Activated T-cell treated with anti-CD3 and anti-CD28 coated beads for 4 hours (primary cell): ENCODE data around the gene TIPRL.
"Not testable (repeated sequence)": the region's sequence is repeated elsewhere in the genome, so short reads cannot be mapped to it uniquely, and the experiment has no call there.

Experiments
- DNase-seq: peaks from one replicate; pipeline ENCODE4 v3.0.0-alpha.2; 2020

Gene TIPRL

DNA sequence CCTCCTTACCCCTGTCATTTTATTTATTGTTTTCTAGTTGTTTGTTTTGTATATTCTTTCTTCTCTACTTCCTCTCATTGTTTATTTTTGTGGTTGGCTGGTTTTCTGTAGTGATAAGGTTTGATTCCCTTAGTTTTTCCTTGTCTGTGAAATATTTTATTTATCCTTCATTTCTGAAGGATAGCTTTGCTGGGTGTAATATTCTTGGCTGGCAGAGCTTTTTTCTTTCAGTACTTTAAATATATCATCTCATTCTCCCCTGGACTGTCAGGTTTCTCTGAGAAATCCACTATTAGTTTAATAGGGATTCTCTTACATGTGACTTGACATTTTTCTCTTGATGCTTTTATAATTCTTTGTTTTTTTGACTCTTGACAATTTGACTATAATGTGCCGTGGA, 18.8 kb upstream of the TIPRL start:
- DNase-seq, result no peak

DNA sequence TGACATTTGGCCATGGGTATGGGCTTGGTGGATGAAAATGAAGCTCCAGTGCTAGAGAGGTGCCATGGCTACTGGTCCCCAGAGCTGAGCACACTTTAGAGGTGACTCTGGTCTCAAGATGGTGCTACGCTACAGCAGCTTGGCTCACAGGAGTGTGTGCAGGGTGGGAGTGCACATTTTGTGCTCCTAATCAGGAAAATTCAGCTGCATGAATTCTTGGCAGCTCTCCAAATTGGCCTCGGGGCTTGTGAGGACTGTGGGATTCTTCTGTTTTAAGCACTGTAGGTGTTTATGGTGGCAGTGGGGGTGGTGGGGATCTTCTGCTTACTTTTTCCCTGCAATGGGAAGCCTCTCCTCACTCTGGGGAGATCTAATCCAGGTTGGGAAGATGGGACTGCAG, 17.3 kb upstream of the TIPRL start:
- DNase-seq, result no peak

DNA sequence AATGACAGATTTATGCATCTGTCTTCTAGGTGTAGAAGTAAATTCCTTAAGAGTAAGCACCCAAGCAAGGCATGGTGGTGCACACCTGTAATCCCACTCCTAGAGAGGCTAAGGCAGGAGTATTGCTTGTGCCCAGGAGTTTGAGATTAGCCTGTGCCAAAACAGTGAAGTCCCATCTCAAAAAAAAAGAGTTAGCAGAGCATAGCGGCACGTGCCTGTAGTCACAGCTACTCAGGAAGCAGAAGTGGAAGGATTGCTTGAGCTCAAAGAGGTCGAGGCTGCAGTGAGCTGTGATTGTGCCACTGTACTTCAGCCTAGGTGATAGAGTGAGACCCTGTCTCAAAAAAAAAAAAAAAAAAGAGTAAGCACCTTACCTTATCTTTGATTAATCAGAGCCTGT, 15.1 kb upstream of the TIPRL start:
- no peak for DNase-seq

DNA sequence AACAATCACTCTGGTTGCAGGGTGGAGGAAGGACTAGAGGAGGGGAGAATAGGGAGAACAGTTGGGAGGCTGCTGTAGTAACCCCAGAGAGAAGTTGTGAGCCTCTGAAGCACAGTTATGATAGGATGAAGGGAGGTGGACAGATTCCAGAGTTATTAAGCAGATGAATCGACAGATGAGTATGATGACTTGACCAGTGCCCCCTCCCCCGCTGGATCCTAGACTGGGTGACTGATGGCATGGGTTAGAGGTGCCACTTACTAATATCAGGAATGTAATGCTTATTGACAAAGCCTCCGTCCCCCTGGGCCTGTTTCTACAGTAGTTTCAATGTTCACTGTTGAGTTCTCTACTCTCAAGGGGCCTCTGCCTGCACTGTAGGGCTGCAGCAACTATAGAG, 14.0 kb upstream of the TIPRL start:
- no peak for DNase-seq

DNA sequence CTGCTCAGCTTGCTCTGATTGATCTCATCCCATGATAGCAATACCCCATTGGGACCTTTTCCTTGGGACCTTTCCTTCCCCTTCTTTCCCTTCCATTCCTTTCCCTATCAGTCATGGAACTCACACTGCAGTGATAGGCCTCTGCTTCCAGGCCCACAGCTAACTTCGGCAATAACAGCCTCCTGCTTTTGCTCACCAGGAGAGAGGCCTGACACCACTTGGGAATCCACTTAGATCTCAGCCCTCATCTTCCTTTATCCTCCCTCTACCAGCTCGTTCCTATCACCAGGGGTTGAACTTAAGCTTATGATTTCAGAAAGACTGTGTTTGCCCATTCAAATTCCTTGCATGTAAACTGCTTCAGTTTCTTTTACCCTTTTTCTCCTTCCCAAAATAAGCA, 11.0 kb upstream of the TIPRL start:
- no peak for DNase-seq

DNA sequence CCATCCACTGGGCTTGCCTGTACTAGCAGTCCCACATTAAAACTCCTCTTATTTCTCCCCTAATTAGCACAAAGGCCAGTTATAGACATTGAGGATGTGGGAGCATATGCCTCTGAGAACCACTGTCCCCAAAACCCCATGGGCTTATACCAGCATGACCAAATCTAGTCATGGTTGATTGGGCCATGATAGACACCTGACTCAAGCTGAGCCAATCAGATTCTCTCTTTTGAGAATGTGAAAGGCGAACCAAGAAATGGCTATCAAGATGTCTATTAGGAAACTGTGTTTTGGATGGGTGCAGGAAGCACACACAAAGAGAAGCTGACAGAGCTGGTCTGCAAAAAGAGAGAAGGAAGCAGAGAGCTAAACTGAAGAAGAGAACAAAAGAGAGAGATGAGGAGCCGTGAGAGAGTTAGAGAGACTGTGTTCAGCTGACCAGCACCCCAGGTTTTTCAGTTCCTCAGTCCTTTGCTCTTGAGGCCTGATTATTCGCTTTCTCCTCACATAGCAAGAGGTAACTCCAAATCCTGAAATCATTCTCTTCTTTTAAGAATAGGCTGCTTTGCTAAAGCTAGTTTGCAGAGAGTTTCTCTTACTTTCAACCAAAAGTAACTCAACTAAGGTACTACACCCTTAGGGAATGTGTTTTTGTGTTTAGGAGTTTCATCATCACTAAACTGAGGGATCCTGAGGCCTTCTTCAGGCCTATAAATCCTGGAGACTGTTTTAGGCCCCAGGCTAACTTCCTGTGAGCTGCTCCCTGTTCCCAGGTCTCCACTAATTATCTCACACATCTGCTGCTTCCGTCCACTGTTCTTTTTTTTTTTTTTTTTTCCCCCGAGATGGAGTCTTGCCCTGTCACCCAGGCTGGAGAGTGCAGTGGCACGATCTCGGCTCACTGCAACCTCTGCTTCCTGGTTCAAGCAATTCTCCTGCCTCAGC, 7.9 kb upstream of the TIPRL start:
- DNase-seq, result no peak

DNA sequence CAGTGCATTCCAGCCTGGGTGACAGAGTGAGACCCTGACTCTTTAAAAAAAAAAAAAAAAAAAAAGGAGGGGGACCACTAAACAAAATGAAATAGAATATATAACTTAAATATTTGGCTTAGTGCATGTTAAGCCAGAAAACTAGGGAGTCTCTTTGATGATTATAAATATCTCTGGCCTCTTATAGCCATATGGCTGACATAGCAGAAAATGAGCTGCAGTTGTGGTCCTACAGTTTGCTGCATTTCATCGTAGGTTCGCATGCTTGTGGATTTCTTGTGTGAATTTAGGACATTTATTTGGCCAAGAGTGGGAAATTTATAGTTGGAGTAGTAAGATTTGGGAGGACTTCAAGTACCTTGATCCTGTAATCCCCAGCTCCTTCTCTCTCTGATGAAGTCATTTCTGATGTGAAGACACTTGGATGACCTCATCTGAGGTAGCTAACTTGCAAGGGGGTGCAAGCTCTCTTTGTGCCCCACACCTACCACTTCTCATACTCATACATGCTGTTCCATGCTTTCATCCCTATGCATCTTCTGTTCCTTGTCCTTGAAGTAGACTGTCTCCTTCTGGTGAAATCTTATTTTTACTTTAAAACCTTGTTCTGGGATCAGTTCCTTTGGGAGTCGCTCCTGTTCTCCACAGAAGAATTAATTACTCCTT, 6.4 kb upstream of the TIPRL start:
- no peak for DNase-seq

DNA sequence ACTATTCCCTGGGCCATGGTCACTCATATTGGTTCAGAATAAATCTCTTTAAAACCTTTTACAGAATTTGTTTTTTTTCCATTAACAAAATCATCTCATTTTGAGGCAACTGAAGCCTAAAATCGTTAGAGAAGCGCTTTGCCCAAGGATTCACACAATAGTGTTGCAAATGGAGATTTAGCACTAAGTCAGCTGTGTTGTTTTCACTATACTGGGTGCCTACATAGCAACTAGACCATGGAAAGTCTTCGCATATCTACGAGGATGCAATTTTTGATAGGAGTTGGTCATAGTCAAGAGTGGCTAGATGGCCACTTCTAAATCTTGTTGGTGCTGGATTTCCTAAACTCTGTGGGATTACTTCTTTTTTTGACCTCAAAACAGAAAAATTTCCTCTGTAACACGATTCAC, 530 bp upstream of the TIPRL start:
- no peak for DNase-seq

DNA sequence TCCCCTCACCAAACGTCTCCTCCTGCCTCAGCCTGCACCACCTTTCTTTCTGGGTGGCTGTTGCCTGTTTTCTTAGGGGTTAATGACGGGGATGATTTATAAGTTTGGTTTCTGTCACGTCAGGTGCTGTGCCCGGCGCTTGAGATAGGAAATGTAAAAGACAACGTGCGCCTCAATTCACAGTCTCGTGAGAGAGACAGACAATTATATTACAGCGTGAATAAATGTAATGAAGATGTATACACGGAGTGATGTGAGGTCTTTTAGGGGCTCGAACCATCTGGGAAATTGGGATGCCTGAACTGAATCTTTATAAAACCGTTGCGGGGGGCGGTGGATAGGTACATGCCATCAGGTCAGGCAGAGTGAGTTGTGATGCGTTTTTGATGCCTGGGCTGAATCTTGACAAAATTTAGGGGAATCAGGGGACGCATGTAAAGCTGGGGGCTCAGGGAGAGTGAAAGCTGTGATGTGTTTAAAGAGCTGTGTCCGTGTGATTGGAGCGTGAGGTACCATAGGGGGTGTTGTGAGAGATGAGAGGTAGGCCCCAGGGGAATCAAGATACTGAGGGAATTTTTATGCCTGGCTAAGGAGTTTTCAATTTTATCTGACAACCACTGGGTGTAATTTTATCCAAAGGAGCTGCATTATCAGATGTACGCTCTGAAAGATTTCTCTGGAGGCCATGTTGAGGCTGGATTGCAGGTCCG, 831 bp downstream of the TIPRL start:
- no peak for DNase-seq

DNA sequence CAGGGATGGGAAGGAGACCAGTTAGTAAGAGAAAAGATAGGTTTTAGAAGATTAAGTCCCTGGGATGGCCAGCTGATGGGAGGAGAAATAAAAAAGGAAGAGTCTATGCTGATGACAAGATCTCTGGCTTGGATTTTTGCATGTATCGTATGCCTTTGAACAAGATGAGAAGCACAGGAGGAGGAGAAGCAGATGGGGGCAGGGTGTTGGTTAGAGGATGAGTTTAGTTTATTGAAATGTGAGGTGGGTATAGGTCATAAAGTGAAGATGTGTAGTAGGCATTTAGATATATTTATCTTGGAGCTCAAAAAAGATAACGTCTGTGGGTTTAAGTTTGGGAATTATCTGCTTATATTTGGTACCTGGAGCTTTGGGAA, 1.4 kb downstream of the TIPRL start:
- no peak for DNase-seq

DNA sequence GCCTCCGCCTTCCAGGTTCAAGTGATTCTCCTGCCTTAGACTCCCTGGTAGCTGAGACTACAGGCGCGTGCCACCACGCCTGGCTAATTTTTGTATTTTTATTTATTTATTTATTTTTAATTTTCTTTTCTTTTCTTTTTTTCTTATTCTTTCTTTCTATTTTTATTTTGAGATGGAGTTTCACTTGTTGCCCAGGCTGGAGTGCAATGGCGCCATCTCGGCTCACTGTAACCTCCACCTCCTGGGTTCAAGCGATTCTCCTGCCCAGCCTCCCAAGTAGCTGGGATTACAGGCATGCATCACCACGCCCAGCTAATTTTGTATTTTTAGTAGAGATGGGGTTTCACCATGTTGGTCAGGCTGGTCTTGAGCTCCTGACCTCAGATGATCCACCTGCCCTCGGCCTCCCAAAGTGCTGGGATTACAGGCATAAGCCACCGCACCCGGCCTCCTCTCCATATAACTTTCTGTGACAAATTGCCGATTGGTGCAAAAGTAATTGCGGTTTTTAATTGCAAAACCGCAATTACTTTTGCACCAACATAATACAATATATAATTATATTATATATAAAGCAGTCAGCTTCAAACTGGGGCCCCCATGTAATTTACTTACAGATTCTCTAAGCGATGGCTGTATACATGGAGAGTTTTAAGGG, 2.4 kb downstream of the TIPRL start:
- DNase-seq, result not testable (repeated sequence)

DNA sequence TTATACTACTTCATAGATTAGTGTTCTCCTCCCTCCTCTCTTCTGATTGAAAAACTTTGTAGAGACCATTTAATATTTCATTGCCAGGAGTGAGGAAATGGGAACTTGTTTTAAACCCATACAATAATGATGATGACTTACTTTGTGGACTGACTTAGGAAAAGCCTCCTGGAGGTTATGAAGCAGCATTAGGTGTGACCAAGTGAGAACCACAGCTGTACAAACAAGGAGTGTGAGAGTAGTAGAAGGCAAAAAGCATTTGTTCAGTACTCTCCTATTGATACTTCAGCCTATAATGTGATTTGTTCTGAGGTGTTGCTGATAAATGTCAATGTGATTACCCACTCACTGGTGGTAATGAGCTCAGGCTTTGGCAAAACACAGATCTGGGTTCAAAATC, 8.4 kb downstream of the TIPRL start:
- no peak for DNase-seq

DNA sequence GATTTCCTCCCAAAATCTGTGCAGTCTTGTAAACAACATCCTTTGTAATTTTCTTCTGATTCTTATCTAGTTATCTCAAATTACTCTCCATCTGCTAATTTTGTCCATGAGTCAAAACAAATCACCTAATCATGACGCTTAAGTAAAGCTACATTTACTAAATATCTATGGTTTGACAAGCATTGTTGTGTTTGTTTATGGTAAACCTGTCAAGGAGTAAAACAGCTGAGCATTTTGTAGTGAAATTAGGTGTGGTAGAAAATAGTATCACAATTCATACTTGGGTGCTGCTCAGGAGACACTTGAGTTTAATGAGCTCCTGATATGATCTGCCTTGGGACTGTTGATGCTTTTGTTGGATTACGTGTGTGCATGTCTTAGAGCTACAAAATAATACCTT, 11.6 kb downstream of the TIPRL start:
- no peak for DNase-seq

DNA sequence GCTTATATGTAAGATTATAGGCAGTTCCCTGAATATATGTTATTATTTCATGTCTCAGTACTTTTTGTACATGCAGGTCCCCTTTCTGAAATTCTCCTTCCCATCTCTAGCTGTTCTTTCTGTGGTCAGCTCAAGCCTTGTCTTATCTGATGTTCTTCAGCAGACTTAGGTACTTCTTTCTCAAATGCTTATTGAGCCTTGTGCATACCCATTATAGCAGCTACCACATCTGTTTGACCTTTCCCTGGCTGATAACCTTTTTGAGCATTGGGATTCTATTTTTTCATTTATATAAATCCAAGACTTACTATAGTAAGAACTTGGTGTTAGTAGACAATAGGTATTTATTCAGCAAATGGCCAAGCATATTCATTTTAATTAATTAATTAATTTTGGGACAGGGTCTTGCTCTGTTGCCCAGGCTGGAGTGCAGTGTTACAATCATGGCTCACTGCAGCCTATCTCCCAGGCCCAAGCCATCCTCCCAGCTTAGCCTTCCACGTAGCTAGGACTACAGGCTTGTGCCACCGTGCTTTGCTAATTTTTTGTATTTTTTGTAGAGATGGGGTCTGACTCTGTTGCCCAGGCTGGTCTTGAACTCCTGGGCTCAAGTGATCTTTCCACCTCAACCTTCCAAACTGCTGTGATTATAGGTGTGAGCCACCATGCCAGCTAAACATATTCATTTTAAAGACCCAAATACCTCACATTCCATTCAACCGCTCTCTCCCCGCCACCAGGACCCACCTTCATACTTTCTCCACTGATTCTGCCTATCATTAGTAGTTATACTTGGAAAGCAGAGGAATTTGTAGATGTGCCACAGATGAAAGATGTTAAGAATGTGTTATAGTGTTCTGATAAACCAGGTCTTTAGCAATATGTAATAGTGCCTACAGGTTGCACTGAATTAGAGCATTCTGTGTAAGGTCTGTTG, 16.7 kb downstream of the TIPRL start:
- no peak for DNase-seq

DNA sequence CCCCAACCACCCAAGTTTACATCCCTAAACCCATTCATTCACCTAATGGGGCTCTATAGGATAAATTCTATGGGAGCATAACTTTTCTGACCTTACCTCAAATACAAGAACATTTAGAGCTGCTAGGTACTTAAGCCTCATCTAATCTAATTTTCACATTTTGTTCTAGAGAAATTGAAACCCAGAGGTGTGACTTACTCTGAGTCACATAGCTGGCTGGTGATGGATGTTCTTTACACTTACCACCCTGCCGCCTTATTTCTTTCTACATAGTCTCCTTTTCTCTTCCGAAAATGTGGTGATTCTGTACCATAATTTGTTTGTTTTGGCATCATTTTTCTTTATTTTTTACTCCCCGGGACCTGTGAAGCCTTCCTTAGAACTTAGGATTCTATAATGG, 20.3 kb downstream of the TIPRL start:
- no peak for DNase-seq

DNA sequence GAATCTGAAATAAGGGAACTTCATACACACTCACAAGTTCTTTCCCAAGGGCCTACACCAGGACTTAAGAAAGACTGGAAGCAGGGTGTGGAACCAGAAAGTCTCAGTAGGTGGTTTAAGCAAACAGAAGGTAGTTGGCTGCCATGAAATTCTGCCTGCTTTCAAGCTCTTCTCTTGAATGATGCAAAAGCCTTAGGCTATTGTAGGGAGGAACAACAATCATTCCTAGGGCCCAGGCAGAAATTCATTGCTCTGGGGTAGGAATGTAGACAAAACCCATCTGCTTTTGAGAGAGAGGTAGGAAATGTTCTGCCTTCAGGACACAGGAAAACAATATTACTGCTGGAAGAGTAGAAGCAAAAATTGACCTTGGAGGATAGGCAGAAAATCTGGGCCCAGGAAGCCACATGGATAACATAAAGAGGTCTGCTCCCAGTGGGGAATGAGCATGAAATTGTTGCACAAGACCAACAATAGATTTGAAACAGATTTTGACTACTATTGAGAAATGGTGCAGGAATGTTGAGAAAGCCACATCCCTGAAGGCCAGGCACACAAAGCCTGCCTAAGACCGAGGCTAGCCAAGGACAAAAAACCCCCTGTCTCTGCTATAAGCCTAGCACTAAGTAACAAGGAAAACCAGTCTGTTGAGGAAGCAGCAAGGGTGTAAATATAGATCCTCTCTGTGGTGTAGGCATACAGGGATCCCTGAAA, 24.3 kb downstream of the TIPRL start:
- no peak for DNase-seq

DNA sequence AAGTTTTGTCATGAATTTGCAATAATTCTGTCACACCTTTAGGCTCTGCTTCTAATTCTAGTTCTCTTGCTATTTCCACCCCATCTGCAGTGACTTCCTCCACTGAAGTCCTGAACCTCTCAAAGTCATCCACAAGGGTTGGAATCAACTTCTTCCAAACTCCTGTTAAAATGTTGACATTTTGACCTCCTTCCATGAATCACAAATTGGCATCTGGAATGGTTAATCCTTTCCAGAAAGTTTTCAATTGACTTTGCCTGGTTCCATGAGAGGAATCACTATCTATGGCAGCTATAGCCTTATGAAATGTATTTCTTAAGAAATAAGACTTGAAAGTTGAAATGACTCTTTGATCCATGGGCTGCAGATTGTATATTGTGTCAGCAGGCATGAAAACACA, 27.3 kb downstream of the TIPRL start:
- DNase-seq, result no peak

DNA sequence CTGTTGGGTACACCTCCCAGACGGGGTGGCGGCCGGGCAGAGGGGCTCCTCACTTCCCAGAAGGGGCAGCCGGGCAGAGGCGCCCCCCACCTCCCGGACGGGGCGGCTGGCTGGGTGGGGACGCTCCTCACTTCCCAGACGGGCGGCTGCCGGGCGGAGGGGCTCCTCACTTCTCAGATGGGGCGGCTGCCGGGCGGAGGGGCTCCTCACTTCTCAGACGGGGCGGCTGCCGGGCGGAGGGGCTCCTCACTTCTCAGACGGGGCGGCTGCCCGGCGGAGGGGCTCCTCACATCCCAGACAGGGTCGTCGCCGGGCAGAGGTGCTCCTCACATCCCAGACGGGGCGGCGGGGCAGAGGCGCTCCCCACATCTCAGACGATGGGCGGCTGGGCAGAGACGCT, 28.9 kb downstream of the TIPRL start:
- not testable (repeated sequence) for DNase-seq

DNA sequence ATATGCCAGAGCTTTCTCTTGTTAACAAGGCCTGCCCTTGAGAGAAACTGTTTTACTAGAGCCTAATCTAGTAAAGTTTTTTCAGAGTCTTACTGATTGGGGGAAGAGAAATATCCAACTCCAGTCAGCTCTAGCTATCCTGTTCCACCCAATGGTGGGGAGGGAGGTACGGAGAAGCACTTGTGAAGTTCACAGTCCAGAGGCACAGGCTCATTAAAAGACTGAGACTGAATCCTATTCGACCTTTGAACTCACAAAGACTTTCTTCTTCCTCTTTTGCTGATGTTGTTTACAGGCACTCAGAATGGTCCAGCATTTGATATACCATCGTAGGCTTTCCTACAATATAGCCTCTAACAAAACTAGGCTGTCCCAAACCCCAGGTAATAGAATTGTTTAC, 31.6 kb downstream of the TIPRL start:
- no peak for DNase-seq

DNA sequence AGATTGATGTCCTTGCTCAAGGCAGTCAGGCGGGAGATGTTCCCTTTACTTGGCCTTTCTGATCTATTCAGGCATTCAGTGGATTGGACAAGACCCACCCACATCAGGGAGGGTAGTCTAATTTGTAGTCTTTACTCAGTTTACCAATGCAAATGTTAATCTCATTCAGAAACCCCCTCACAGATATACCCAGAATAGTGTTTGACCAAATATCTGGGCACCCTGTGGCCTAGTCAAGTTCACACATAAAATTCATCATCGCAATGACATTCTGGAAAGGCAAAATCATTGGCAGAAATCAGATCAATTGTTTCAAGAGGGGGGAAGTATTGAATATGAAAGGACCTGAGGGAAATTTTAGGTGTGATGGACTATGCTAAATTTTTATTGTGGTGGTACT, 34.6 kb downstream of the TIPRL start:
- no peak for DNase-seq

DNA sequence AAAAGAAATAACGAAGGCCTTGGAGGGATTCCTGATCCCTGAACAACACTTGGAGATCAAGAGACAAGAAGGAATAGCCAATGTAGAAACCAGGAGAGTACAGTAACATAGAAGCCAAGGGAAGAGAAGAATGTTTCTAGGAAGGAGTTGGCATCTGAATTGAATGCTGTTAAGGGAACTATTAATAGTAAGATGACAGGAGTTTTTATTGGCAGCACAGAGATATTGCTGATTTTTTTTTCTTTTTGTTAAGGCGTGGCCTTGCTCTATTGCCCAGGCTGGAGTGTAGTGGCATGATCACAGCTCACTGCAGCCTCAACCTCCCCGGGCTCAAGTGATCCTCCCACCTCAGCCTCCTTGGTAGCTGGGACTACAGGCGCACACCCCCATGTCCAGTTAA, 37.4 kb downstream of the TIPRL start:
- no peak for DNase-seq

DNA sequence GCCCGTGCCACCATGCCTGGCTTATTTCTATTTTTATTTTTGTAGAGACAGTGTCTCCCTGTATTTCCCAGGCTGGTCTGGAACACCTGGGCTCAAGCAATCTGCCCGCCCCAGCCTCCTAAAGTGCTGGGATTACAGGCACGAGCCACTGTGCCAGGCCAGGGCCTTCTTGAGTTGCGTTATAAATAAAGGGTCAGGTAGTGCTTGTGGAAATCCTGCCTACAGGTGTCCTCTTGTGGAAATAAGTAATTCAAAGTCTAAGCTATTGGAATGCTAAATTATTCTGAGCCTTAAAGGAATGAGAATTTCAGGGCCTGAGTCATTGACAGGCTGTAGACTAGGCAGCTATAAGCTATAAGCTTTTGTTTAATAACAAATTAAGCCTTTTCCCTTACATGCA, 38.9 kb downstream of the TIPRL start:
- no peak for DNase-seq
